DND-41 (cell line): ENCODE results near the gene ZNRF2.
"Not testable (repeated sequence)": the region's sequence is repeated elsewhere in the genome, so short reads cannot be mapped to it uniquely, and the experiment has no call there.

ENCODE experiments used
- CTCF ChIP-seq: IDR thresholded peaks from 2 replicates; pipeline ENCODE4 v1.5.1; 2012; ENCODE audit warnings: borderline replicate concordance, low read length, moderate library complexity, mild to moderate bottlenecking; ENCODE audit not compliant: poor library complexity, severe bottlenecking; ENCODE audit errors: extremely low read depth
- EZH2 ChIP-seq: IDR thresholded peaks from 3 replicates; pipeline ENCODE4 v1.6.1; 2012; ENCODE audit warnings: borderline replicate concordance, low read depth, mild to moderate bottlenecking, moderate library complexity, low read length, inconsistent platforms; ENCODE audit not compliant: severe bottlenecking

- not testable (repeated sequence) for TF ChIP-seq CTCF, EZH2
Measured at GRCh38 chr7:30287625-30288024, 3.2 kb downstream of the ZNRF2 start.
